Thyroid gland (tissue), 4 donors: ENCODE measurements around the gene SUSD4. TPM values are rescaled to one million over a fixed set of nuclear protein-coding genes. Genes with fewer than 3 reads are reported as not detected.

ENCODE experiments used
- DNase-seq, 2 donors: peaks; one replicate each; pipeline ENCODE4 v3.0.0-alpha.2; 2019
- H3K27ac ChIP-seq, 3 donors: fragments of 200-600 bp; sonication (generic); 1 replicate in 2 of 3; 2 replicates in 1 of 3; pipeline ENCODE4 v1.5.1; 2016 to 2019; ENCODE audit warnings: mild to moderate bottlenecking in 1 of 3, moderate library complexity in 1 of 3
- H3K27me3 ChIP-seq: fragments of 200-600 bp; sonication (generic); one replicate; pipeline ENCODE4 v1.5.1; 2019
- H3K36me3 ChIP-seq, 2 donors: fragments of 200-600 bp; sonication (generic); one replicate each; pipeline ENCODE4 v1.5.1; 2016 to 2019
- H3K4me1 ChIP-seq, 2 donors: fragments of 200-600 bp; sonication (generic); one replicate each; pipeline ENCODE4 v1.5.1; 2017 to 2019
- H3K4me3 ChIP-seq, 3 donors: fragments of 200-600 bp; sonication (generic); replicated peaks in 1 of 3; 1 replicate in 2 of 3; 2 replicates in 1 of 3; pipeline ENCODE4 v1.5.1; 2016; ENCODE audit warnings: mild to moderate bottlenecking in 1 of 3
- H3K9me3 ChIP-seq: fragments of 200-600 bp; sonication (generic); one replicate; pipeline ENCODE4 v1.5.1; 2017
- POLR2A ChIP-seq, 2 donors: fragments of 450-650 bp; IDR thresholded peaks; one replicate each; pipeline ENCODE4 v1.6.1; 2017; ENCODE audit warnings: antibody characterized with exemption in 2 of 2, mild to moderate bottlenecking in 2 of 2, moderate library complexity in 1 of 2
- WGBS, 2 donors: methylation state at CpG; one replicate each; pipeline ENCODE4 v1.1.5; 2017; 5-methylcytosine and 5-hydroxymethylcytosine counted together
- intact Hi-C: fragments of 100-400 bp; cut with DNase I; formaldehyde crosslinking; loops from one replicate; pipeline ENCODE4 v1.15.1; 2023
- total RNA-seq, 4 donors: library from RNA; depleted of rRNA; stranded (reverse); fragments of >200 nt; gene quantifications; one replicate each; pipeline ENCODE4 v1.2.3, GENCODE V29; 2016
- TF ChIP-seq, protein P1 (sequence below), 6 experiments: fragments of 200-600 bp in 3 of 6; fragments of 450-650 bp in 3 of 6; sonication (generic) in 3 of 6; IDR thresholded peaks; one replicate each; pipeline ENCODE4 v1.5.1; 2016 to 2019; ENCODE audit warnings: antibody characterized with exemption in 6 of 6, mild to moderate bottlenecking in 2 of 6, inconsistent platforms in 1 of 6, moderate library complexity in 1 of 6

The SUSD4 gene
- total RNA-seq, 4 donors from 2014 or later: 0.54 to 2.8 (median 0.92) TPM

DNA sequence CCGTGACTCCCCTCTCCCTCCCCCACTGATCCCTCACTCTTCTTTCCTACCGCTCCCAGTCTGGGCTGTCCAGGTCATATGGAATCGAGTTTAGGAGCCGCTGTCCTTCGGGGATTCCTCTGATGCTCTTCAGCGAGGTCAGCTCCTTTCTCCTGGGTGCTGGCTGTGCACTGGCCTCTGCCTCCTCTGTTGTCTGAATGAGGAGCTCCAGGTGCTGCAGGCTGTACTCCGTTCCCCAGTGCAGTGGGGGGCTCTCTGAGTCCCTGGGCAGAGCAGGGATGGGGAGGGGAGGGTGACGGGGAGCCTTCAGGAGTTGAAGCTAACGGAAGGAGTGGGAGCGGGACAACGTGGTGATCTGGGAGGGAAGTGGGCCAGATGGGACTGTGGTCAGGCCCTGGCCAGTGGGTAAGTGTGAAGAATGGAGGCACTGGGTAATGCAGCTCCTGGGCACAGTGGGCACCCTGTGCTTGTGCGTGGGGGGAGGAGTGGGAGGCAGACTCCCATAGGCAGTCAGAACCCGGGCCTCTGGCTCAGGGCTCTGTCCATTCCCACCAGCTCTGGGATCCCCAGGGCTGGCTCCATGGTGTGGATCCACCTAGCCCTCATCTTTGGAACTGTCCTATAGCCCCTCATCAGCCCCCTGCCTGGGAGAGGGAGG is 161.5 kb downstream of the SUSD4 start:
- TF ChIP-seq POLR2A (IDR thresholded peaks at IDR 0.05): no peak
- TF ChIP-seq, protein P1, sequence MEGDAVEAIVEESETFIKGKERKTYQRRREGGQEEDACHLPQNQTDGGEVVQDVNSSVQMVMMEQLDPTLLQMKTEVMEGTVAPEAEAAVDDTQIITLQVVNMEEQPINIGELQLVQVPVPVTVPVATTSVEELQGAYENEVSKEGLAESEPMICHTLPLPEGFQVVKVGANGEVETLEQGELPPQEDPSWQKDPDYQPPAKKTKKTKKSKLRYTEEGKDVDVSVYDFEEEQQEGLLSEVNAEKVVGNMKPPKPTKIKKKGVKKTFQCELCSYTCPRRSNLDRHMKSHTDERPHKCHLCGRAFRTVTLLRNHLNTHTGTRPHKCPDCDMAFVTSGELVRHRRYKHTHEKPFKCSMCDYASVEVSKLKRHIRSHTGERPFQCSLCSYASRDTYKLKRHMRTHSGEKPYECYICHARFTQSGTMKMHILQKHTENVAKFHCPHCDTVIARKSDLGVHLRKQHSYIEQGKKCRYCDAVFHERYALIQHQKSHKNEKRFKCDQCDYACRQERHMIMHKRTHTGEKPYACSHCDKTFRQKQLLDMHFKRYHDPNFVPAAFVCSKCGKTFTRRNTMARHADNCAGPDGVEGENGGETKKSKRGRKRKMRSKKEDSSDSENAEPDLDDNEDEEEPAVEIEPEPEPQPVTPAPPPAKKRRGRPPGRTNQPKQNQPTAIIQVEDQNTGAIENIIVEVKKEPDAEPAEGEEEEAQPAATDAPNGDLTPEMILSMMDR (IDR thresholded peaks at IDR 0.05): no peak
- intact Hi-C loops: no loop called here
- DNase-seq: no peak

GRCh38 chr1:223201967-223202366 is 162.0 kb downstream of the SUSD4 start:
- Histone ChIP-seq H3K4me1 (no peaks in the 10 kb centered on the region), H3K27me3 (no peaks in the 10 kb centered on the region), H3K36me3 (no peaks in the 10 kb centered on the region), H3K9me3 (no peaks in the 10 kb centered on the region), H3K27ac (no peak overlapping the region), H3K4me3 (no peak overlapping the region)
- DNase-seq: no peak
- no peak for TF ChIP-seq POLR2A (IDR thresholded peaks at IDR 0.05)
- TF ChIP-seq, protein P1 (IDR thresholded peaks at IDR 0.05): no peak
- intact Hi-C loops: no loop called here
- WGBS, 2 donors: 70 to 79% methylated on average over 2 of the region's 2 CpGs

More for the DNA sequence above, 161.5 kb downstream of the SUSD4 start:
- no peak overlapping the region for H3K4me3 ChIP-seq
- H3K27ac ChIP-seq: no peak overlapping the region
- 84 to 88% methylated on average over 13 of the region's 13 CpGs for WGBS, 2 donors
- H3K27me3 ChIP-seq: no peaks in the 10 kb centered on the region
- no peaks in the 10 kb centered on the region for H3K36me3 ChIP-seq
- no peaks in the 10 kb centered on the region for H3K4me1 ChIP-seq
- no peaks in the 10 kb centered on the region for H3K9me3 ChIP-seq

GRCh38 chr1:223200903-223201302 is 163.1 kb downstream of the SUSD4 start:
- Histone ChIP-seq H3K27me3 (no peaks in the 10 kb centered on the region), H3K27ac (no peak overlapping the region), H3K9me3 (no peaks in the 10 kb centered on the region), H3K4me1 (no peaks in the 10 kb centered on the region), H3K4me3 (no peak overlapping the region), H3K36me3 (no peaks in the 10 kb centered on the region)
- TF ChIP-seq, protein P1 (IDR thresholded peaks at IDR 0.05): no peak
- no peak for TF ChIP-seq POLR2A (IDR thresholded peaks at IDR 0.05)
- WGBS, 2 donors: 82 to 88% methylated on average over 6 of the region's 6 CpGs
- no peak for DNase-seq
- intact Hi-C loops: no loop called here

DNA sequence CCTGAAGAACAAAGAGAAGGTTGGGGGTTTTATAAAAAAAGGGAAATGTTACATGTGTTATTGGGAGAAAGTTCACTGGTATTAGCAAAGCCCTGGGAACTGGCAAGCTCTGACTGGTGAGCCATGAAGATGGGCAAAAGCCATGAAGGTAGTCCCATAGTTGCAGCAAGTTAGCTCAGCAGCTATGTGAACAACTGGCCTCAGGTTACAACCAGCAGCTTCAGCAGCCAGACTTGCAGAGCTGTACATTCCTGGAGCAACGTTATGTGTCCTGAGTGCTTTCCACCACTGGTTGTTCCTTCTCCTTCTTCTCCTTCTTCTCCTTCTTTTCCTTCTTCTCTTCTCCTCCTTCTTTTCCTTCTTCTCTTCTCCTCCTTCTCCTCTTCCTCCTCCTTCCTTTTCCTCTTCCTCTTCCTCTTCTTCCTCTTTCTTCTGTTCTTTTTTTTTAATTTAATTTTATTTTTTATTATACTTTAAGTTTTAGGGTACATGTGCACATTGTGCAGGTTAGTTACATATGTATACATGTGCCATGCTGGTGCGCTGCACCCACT is 164.8 kb downstream of the SUSD4 start:
- TF ChIP-seq POLR2A (IDR thresholded peaks at IDR 0.05): no peak
- intact Hi-C loops: no loop called here
- no peak for DNase-seq
- H3K4me1 ChIP-seq: no peaks in the 10 kb centered on the region
- WGBS, 2 donors: 58 to 60% methylated on average over 2 of the region's 2 CpGs
- H3K36me3 ChIP-seq: no peaks in the 10 kb centered on the region
- no peaks in the 10 kb centered on the region for H3K27me3 ChIP-seq
- no peak overlapping the region for H3K27ac ChIP-seq
- no peaks in the 10 kb centered on the region for H3K9me3 ChIP-seq
- H3K4me3 ChIP-seq: no peak overlapping the region

- Histone ChIP-seq H3K27me3 (no peaks in the 10 kb centered on the region), H3K27ac (no peak overlapping the region), H3K36me3 (no peaks in the 10 kb centered on the region), H3K9me3 (no peaks in the 10 kb centered on the region), H3K4me3 (no peak overlapping the region), H3K4me1 (no peaks in the 10 kb centered on the region)
- 87 to 90% methylated on average over 3 of the region's 3 CpGs for WGBS, 2 donors
- intact Hi-C loops: no loop called here
- no peak for TF ChIP-seq POLR2A (IDR thresholded peaks at IDR 0.05)
- TF ChIP-seq, protein P1 (IDR thresholded peaks at IDR 0.05): no peak
- no peak for DNase-seq
Measured at GRCh38 chr1:223198628-223198965, 165.4 kb downstream of the SUSD4 start.
